Small intestine (tissue), 7 donors: ENCODE measurements around the gene TRHDE. TPM values are rescaled to one million over a fixed set of nuclear protein-coding genes. Genes with fewer than 3 reads are reported as not detected.
"Not testable (repeated sequence)": the region's sequence is repeated elsewhere in the genome, so short reads cannot be mapped to it uniquely, and the experiment has no call there.

Experiments
- DNase-seq, 2 donors: peaks; one replicate each; pipeline versions ENCODE4 v3.0.0 to v3.0.0-alpha.2; 2013
- FAIRE-seq: peaks from 2 replicates; lab custom pipeline; 2012; peaks lifted over from hg19 to GRCh38; lab: Jason Lieb, UNC
- H3K27ac ChIP-seq, 3 donors: one replicate each; pipeline ENCODE4 v1.5.1; 2013; ENCODE audit warnings: low read length in 2 of 3, mild to moderate bottlenecking in 2 of 3, control low read depth in 1 of 3, inconsistent platforms in 1 of 3, low read depth in 1 of 3, moderate library complexity in 1 of 3
- H3K27me3 ChIP-seq, 3 donors: one replicate each; pipeline ENCODE4 v1.6.1; 2013; ENCODE audit warnings: low read length in 3 of 3, inconsistent platforms in 1 of 3; ENCODE audit not compliant: control insufficient read depth in 3 of 3, insufficient read depth in 3 of 3
- H3K36me3 ChIP-seq, 3 donors: one replicate each; pipeline ENCODE4 v1.6.1; 2013; ENCODE audit warnings: low read length in 3 of 3, inconsistent platforms in 1 of 3, low read depth in 1 of 3, mild to moderate bottlenecking in 1 of 3, moderate library complexity in 1 of 3; ENCODE audit not compliant: control insufficient read depth in 3 of 3, insufficient read depth in 2 of 3
- H3K4me1 ChIP-seq, 3 donors: one replicate each; pipeline ENCODE4 v1.6.1; 2013; ENCODE audit warnings: low read length in 2 of 3, inconsistent platforms in 1 of 3, low read depth in 1 of 3, mild to moderate bottlenecking in 1 of 3, moderate library complexity in 1 of 3; ENCODE audit not compliant: control insufficient read depth in 3 of 3, insufficient read depth in 2 of 3
- H3K4me3 ChIP-seq, 3 donors: one replicate each; pipeline ENCODE4 v1.5.1; 2013; ENCODE audit warnings: low read length in 3 of 3, control low read depth in 1 of 3, inconsistent platforms in 1 of 3, low read depth in 1 of 3, mild to moderate bottlenecking in 1 of 3, moderate library complexity in 1 of 3
- H3K9me3 ChIP-seq, 2 donors: one replicate each; pipeline ENCODE4 v1.6.1; 2013; ENCODE audit warnings: low read depth in 1 of 2, low read length in 1 of 2; ENCODE audit not compliant: control insufficient read depth in 2 of 2, insufficient read depth in 1 of 2
- WGBS, 3 donors: extraction: QIAGEN DNeasy Blood & Tissue Kit; methylation state at CpG; one replicate each; pipeline ENCODE4 v1.1.7; 2013; 5-methylcytosine and 5-hydroxymethylcytosine counted together
- polyA plus RNA-seq, 4 donors: library from polyadenylated mRNA; stranded (reverse) in 3 of 4; unstranded in 1 of 4; fragments of 200-250 nt in 3 of 4; fragments of 120-200 nt in 1 of 4; gene quantifications; one replicate each; pipeline versions ENCODE4 v1.2.1 to v1.2.3, GENCODE V29; 2013
- donor health status: healthy with polysubstance abuse.
- donor health status: control.
- donor health status: control.
- donor health status: Bipolar disorder and iron deficiency.
- donor health status: healthy.

The TRHDE gene
- polyA plus RNA-seq, 4 donors: 0.98 to 14.6 (median 1.8) TPM

GRCh38 chr12:72684491-72684890, 412.3 kb downstream of the TRHDE start:
- 93 to 95% (median 95%) methylated on average over 4 of the region's 4 CpGs for WGBS, 3 donors
- no peak overlapping the region for H3K27ac ChIP-seq
- no peaks in the 10 kb centered on the region for H3K36me3 ChIP-seq
- FAIRE-seq (no peak), DNase-seq (no peak)
- no peaks in the 10 kb centered on the region for H3K27me3 ChIP-seq
- no peak overlapping the region for H3K4me3 ChIP-seq
- no peaks in the 10 kb centered on the region for H3K9me3 ChIP-seq
- H3K4me1 ChIP-seq: no peaks in the 10 kb centered on the region

- no peak overlapping the region for H3K4me3 ChIP-seq
- H3K36me3 ChIP-seq: no peaks in the 10 kb centered on the region
- no peaks in the 10 kb centered on the region for H3K9me3 ChIP-seq
- no peak for DNase-seq
- WGBS, 3 donors: 48 to 54% (median 49%) methylated on average over 2 of the region's 2 CpGs
- H3K27me3 ChIP-seq: no peaks in the 10 kb centered on the region
- H3K27ac ChIP-seq: no peak overlapping the region
- no peaks in the 10 kb centered on the region for H3K4me1 ChIP-seq
- FAIRE-seq: no peak
These were observed 420.2 kb downstream of the TRHDE start for GRCh38 chr12:72692338-72692737.

GRCh38 chr12:72694193-72694592, 422.0 kb downstream of the TRHDE start:
- no peaks in the 10 kb centered on the region for H3K9me3 ChIP-seq
- H3K4me1 ChIP-seq: no peaks in the 10 kb centered on the region
- H3K27ac ChIP-seq: no peak overlapping the region
- no peak overlapping the region for H3K4me3 ChIP-seq
- H3K27me3 ChIP-seq: no peaks in the 10 kb centered on the region
- no peaks in the 10 kb centered on the region for H3K36me3 ChIP-seq
- no peak for DNase-seq
- FAIRE-seq: no peak

GRCh38 chr12:72699362-72699761, 427.2 kb downstream of the TRHDE start:
- no peaks in the 10 kb centered on the region for H3K36me3 ChIP-seq
- no peak for FAIRE-seq
- no peaks in the 10 kb centered on the region for H3K27me3 ChIP-seq
- H3K4me1 ChIP-seq: no peaks in the 10 kb centered on the region
- 88 to 94% (median 90%) methylated on average over 1 of the region's 1 CpG for WGBS, 3 donors
- DNase-seq: no peak
- H3K4me3 ChIP-seq: no peak overlapping the region
- no peaks in the 10 kb centered on the region for H3K9me3 ChIP-seq
- no peak overlapping the region for H3K27ac ChIP-seq

- not testable (repeated sequence) for H3K27me3 ChIP-seq, H3K27ac ChIP-seq, H3K4me3 ChIP-seq, H3K4me1 ChIP-seq, H3K36me3 ChIP-seq, H3K9me3 ChIP-seq, FAIRE-seq, DNase-seq
- WGBS, 3 donors: 93 to 94% (median 93%) methylated on average over 11 of the region's 11 CpGs
These were observed 439.9 kb downstream of the TRHDE start for GRCh38 chr12:72712025-72712424.

GRCh38 chr12:72716221-72716620, 444.1 kb downstream of the TRHDE start:
- H3K27ac ChIP-seq: no peak overlapping the region
- WGBS, 3 donors: 79 to 84% (median 80%) methylated on average over 2 of the region's 2 CpGs
- no peak for FAIRE-seq
- no peak overlapping the region for H3K4me3 ChIP-seq
- DNase-seq: no peak
- H3K36me3 ChIP-seq: no peaks in the 10 kb centered on the region
- no peaks in the 10 kb centered on the region for H3K4me1 ChIP-seq
- no peaks in the 10 kb centered on the region for H3K9me3 ChIP-seq
- H3K27me3 ChIP-seq: no peaks in the 10 kb centered on the region

- no peaks in the 10 kb centered on the region for H3K9me3 ChIP-seq
- no peaks in the 10 kb centered on the region for H3K36me3 ChIP-seq
- H3K4me1 ChIP-seq: no peaks in the 10 kb centered on the region
- 13 to 31% (median 23%) methylated on average over 1 of the region's 1 CpG for WGBS, 3 donors
- DNase-seq: no peak
- H3K4me3 ChIP-seq: no peak overlapping the region
- no peaks in the 10 kb centered on the region for H3K27me3 ChIP-seq
- FAIRE-seq: no peak
- no peak overlapping the region for H3K27ac ChIP-seq
These were observed 444.9 kb downstream of the TRHDE start for GRCh38 chr12:72717036-72717435.
